Measurements from ENCODE around the gene PIK3R2. TPM values are rescaled to one million over a fixed set of nuclear protein-coding genes. Genes with fewer than 3 reads are reported as not detected.

Gene PIK3R2
- total and polyA plus RNA-seq, 2 of the 8 experiments (the other 6 are each of a cell fraction or from before 2014, with no cell fraction given), result 21.7 to 57.1 TPM

- 94% methylated on average over 12 of the region's 12 CpGs; no CpG with 5 or more reads in 1 of the 2 experiments for WGBS, 2 experiments (ENCODE audit: extremely low coverage in 1 of 2, insufficient coverage in 1 of 2, insufficient read length in 1 of 2, insufficient replicate concordance in 2 of 2, low coverage in 1 of 2, low lambda C conversion rate in 2 of 2, missing lambda C conversion rate in 1 of 2)
- Histone ChIP-seq H3K23me2 (ENCODE audit: low read depth, low read length) (no peaks in the 10 kb centered on the region), H3K56ac (replicated peaks; ENCODE audit: insufficient read length, low read depth, low read length) (no peak overlapping the region), H3K4me3 (ENCODE audit: extremely low read depth in 1 of 4, insufficient read depth in 2 of 4, low read depth in 3 of 4, low read length in 4 of 4) (no peak overlapping the region), H2BK15ac (ENCODE audit: low read length) (no peak overlapping the region), H2AFZ (ENCODE audit: low read length) (no peak overlapping the region), H3K9ac (replicated peaks in 1 of 4; ENCODE audit: extremely low read depth in 1 of 4, low read depth in 3 of 4, low read length in 3 of 4) (no peak overlapping the region), H4K20me1 (replicated peaks in 1 of 2; ENCODE audit: control insufficient read depth in 1 of 2, insufficient read depth in 2 of 2, low read length in 2 of 2) (peaks cover 0 to 3% of the 10 kb centered on the region in 2 experiments), H2BK120ac (replicated peaks; ENCODE audit: low read depth, low read length) (no peak overlapping the region), H4K8ac (ENCODE audit: extremely low read depth, insufficient read depth, low read length) (no peak overlapping the region), H4K5ac (ENCODE audit: insufficient read length, low read depth, low read length) (no peak overlapping the region), H3K4ac (replicated peaks; ENCODE audit: insufficient read length, low read depth, low read length) (no peak overlapping the region), H3K79me1 (ENCODE audit: low read depth, low read length) (no peaks in the 10 kb centered on the region), H2BK12ac (ENCODE audit: low read depth, low read length) (no peak overlapping the region), H2BK5ac (ENCODE audit: low read depth, low read length) (no peak overlapping the region), H3K27me3 (replicated peaks in 1 of 4; ENCODE audit: control insufficient read depth in 3 of 4, extremely low read depth in 1 of 4, insufficient read depth in 3 of 4, low read length in 3 of 4) (no peaks in the 10 kb centered on the region), H3K9me3 (ENCODE audit: insufficient read depth in 2 of 2, low read depth in 1 of 2, low read length in 1 of 2) (no peaks in the 10 kb centered on the region), H3K23ac (ENCODE audit: insufficient read length) (no peak overlapping the region), H3K18ac (ENCODE audit: extremely low read depth, low read length) (no peak overlapping the region), H4K91ac (replicated peaks; ENCODE audit: insufficient read length, low read length) (no peak overlapping the region), H3K79me2 (ENCODE audit: control insufficient read depth in 1 of 2, insufficient read depth in 2 of 2, low read length in 2 of 2) (no peaks in the 10 kb centered on the region), H3K14ac (ENCODE audit: insufficient read length) (no peak overlapping the region), H3K27ac (ENCODE audit: low read depth, low read length) (no peak overlapping the region), H3K4me1 (replicated peaks in 1 of 4; ENCODE audit: control insufficient read depth in 3 of 4, insufficient read depth in 4 of 4, low read length in 3 of 4) (no peaks in the 10 kb centered on the region), H2BK20ac (ENCODE audit: low read length) (no peak overlapping the region), H3K4me2 (ENCODE audit: insufficient read depth in 1 of 2, low read depth in 2 of 2, low read length in 2 of 2) (no peak overlapping the region), H3K36me3 (ENCODE audit: control insufficient read depth in 2 of 4, insufficient read depth in 4 of 4, low read length in 3 of 4) (peaks cover 2 to 13% (median 8%) of the 10 kb centered on the region in 4 experiments; a peak in 7 of 8 replicates), H2AK5ac (ENCODE audit: low read depth, low read length) (no peak overlapping the region)
- CTCF ChIA-PET (ENCODE audit: partially characterized antibody), result interaction anchor here (1.2 kb wide), 1 partner anchor 36 kb away, joined by 3 read pairs; no protein-coding TSS in a partner anchor
- no peak for FAIRE-seq
- POLR2A ChIA-PET (ENCODE audit: partially characterized antibody), result interaction anchor here (1.1 to 2.4 kb wide), 3 partner anchors 8 to 11 kb away, joined by 3 to 19 read pairs (median 4); no protein-coding TSS in a partner anchor
- no peak for DNase-seq (ENCODE audit: low read depth in 1 of 2, low spot score in 2 of 2)
- TF ChIP-seq EGR1 (IDR thresholded peaks at IDR 0.05; ENCODE audit: borderline replicate concordance, low read depth, low read length) (no peak), RFX5 (IDR thresholded peaks at IDR 0.05; ENCODE audit: borderline replicate concordance, low read depth, low read length) (no peak), EZH2 (IDR thresholded peaks at IDR 0.05; ENCODE audit: low read depth, low read length, severe bottlenecking) (no peak), CBX8 (IDR thresholded peaks at IDR 0.05; ENCODE audit: borderline replicate concordance, low read depth, low read length) (no peak), ZNF274 (IDR thresholded peaks at IDR 0.05; ENCODE audit: borderline replicate concordance, extremely low read depth, low read length) (no peak), KDM4A (IDR thresholded peaks at IDR 0.05; ENCODE audit: low read depth, low read length, severe bottlenecking) (no peak), EP300 (IDR thresholded peaks at IDR 0.05; ENCODE audit: borderline replicate concordance in 1 of 2, low read depth in 2 of 2, low read length in 2 of 2) (no peak), ASH2L (IDR thresholded peaks at IDR 0.05; ENCODE audit: low read length) (no peak), SP1 (IDR thresholded peaks at IDR 0.05; ENCODE audit: low read depth, low read length) (no peak), RBBP5 (IDR thresholded peaks at IDR 0.05; ENCODE audit: borderline replicate concordance, low read depth, low read length) (no peak), MAFK (IDR thresholded peaks at IDR 0.05; ENCODE audit: low read depth, low read length) (no peak), BCL11A (IDR thresholded peaks at IDR 0.05; ENCODE audit: low read depth in 2 of 2, low read length in 2 of 2) (no peak), CHD2 (IDR thresholded peaks at IDR 0.05; ENCODE audit: low read length) (no peak), TEAD4 (IDR thresholded peaks at IDR 0.05; ENCODE audit: low read depth, low read length) (no peak), JUND (IDR thresholded peaks at IDR 0.05; ENCODE audit: low read length) (no peak)
These were observed 24.2 kb upstream of the PIK3R2 start for GRCh38 chr19:18128805-18129204.
